Stimulated activated naive B cell treated with anti-CD40 and anti-IgM and Interleukin-4, amounts not matched to agents 10 μg/mL and 1 μg/mL and 100 μg/mL, for 72 hours (primary cell): Measurements from ENCODE around the gene PARD6B.
"Not testable (repeated sequence)": the region's sequence is repeated elsewhere in the genome, so short reads cannot be mapped to it uniquely, and the experiment has no call there.

Experiments
- ATAC-seq, 2 donors: fragments of 150-1000 bp; cut with Tn5 transposase; replicated peaks; 2 replicates each; pipeline ENCODE4 v1.10.0; 2021; ENCODE audit warnings: moderate library complexity in 1 of 2
- DNase-seq: peaks from one replicate; pipeline ENCODE4 v3.0.0; 2021
- H3K27ac Mint-ChIP-seq: one replicate; pipeline ENCODE4 v1.8.0; 2022; ENCODE audit warnings: mild to moderate bottlenecking, mixed read lengths
- H3K27me3 Mint-ChIP-seq, 2 donors: one replicate each; pipeline ENCODE4 v1.8.0; 2022; ENCODE audit warnings: mixed read lengths in 2 of 2
- H3K36me3 Mint-ChIP-seq, 2 donors: one replicate each; pipeline ENCODE4 v1.8.0; 2022; ENCODE audit warnings: mixed read lengths in 2 of 2, mild to moderate bottlenecking in 1 of 2
- H3K4me1 Mint-ChIP-seq, 2 donors: one replicate each; pipeline ENCODE4 v1.8.0; 2022; ENCODE audit warnings: mixed read lengths in 2 of 2, mild to moderate bottlenecking in 1 of 2
- H3K4me3 Mint-ChIP-seq, 2 donors: one replicate each; pipeline ENCODE4 v1.8.0; 2022; ENCODE audit warnings: mild to moderate bottlenecking in 2 of 2, mixed read lengths in 2 of 2, moderate library complexity in 1 of 2
- H3K9me3 Mint-ChIP-seq, 2 donors: one replicate each; pipeline ENCODE4 v1.8.0; 2022; ENCODE audit warnings: mixed read lengths in 2 of 2, mild to moderate bottlenecking in 1 of 2

The PARD6B gene

DNA sequence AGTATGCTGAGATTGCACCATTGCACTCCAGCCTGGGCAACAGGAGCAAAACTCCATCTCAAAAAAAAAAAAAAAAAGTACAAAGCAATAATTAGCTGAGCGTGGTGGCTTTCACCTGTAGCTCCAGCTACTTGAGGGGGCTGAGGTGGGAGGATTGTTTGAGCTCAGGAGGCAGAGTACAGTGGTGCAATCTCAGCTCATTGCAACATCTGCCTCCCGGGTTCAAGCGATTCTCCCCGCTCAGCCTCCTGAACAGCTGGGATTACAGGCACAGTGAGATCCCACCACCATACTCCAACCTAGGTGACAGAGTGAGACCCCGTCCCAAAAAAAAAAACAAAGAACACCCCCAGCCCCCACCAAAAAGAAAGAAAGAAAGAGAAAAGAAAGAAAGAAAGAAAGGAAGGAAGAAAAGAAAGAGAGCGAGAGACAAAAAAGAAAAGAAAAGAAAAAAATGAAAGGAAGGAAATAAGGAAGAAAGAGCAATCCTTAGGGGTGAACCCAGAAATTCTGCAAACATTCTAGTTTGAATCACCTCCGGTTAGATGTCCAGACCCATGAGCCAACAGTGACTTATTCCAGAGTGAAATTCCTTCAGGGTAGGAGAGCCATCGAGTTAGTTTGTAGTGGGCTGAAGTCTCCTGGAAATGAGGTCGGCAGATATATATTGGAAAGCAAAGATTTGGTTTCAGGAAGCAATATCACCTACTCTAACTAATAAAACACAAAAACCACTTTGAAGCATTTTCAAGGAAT is 36.8 kb upstream of the PARD6B start:
- ATAC-seq = no peak
- no peaks in the 10 kb centered on the region for H3K9me3 Mint-ChIP-seq
- H3K27ac Mint-ChIP-seq = no peak overlapping the region
- H3K4me3 Mint-ChIP-seq = no peak overlapping the region
- H3K36me3 Mint-ChIP-seq = no peaks in the 10 kb centered on the region
- DNase-seq = no peak
- peaks cover 42 to 65% of the 10 kb centered on the region in 2 donors for H3K27me3 Mint-ChIP-seq
- H3K4me1 Mint-ChIP-seq = peaks cover 9 to 15% of the 10 kb centered on the region in 2 donors

- Mint-ChIP-seq H3K4me3 (no peak overlapping the region), H3K4me1 (peaks cover 9 to 15% of the 10 kb centered on the region in 2 donors), H3K9me3 (no peaks in the 10 kb centered on the region), H3K36me3 (no peaks in the 10 kb centered on the region), H3K27ac (no peak overlapping the region), H3K27me3 (peaks cover 37 to 60% of the 10 kb centered on the region in 2 donors)
- ATAC-seq (no peak), DNase-seq (no peak)
Measured at GRCh38 chr20:50695135-50695872, 36.1 kb upstream of the PARD6B start.

DNA sequence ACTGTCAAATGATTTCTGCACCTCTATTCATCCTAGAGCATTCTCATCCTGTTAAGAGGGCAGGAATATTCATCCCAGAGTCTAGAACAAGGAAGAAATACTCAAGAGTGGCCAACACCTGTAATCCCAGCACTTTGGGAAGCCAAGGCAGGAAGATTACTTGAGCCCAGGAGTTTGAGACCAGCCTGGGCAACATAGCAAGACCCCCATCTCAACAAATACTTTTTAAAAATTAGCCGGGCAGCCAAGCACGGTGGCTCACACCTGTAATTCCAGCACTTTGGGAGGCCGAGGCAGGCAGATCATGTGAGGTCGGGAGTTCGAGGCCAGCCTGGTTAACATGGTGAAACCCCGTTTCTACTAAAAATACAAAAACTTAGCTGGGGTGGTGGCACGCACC is 33.1 kb upstream of the PARD6B start:
- not testable (repeated sequence) for H3K4me1 Mint-ChIP-seq, H3K27ac Mint-ChIP-seq, H3K9me3 Mint-ChIP-seq, H3K36me3 Mint-ChIP-seq, H3K4me3 Mint-ChIP-seq, DNase-seq, ATAC-seq
- peaks cover 20 to 40% of the 10 kb centered on the region in 2 donors for H3K27me3 Mint-ChIP-seq

- no peak overlapping the region for H3K27ac Mint-ChIP-seq
- no peak for ATAC-seq
- peaks cover 23 to 34% of the 10 kb centered on the region in 2 donors for H3K27me3 Mint-ChIP-seq
- no peaks in the 10 kb centered on the region for H3K9me3 Mint-ChIP-seq
- no peak for DNase-seq
- H3K4me3 Mint-ChIP-seq = no peak overlapping the region
- no peaks in the 10 kb centered on the region for H3K36me3 Mint-ChIP-seq
- no peaks in the 10 kb centered on the region for H3K4me1 Mint-ChIP-seq
Measured at GRCh38 chr20:50699688-50700087, 31.7 kb upstream of the PARD6B start.

DNA sequence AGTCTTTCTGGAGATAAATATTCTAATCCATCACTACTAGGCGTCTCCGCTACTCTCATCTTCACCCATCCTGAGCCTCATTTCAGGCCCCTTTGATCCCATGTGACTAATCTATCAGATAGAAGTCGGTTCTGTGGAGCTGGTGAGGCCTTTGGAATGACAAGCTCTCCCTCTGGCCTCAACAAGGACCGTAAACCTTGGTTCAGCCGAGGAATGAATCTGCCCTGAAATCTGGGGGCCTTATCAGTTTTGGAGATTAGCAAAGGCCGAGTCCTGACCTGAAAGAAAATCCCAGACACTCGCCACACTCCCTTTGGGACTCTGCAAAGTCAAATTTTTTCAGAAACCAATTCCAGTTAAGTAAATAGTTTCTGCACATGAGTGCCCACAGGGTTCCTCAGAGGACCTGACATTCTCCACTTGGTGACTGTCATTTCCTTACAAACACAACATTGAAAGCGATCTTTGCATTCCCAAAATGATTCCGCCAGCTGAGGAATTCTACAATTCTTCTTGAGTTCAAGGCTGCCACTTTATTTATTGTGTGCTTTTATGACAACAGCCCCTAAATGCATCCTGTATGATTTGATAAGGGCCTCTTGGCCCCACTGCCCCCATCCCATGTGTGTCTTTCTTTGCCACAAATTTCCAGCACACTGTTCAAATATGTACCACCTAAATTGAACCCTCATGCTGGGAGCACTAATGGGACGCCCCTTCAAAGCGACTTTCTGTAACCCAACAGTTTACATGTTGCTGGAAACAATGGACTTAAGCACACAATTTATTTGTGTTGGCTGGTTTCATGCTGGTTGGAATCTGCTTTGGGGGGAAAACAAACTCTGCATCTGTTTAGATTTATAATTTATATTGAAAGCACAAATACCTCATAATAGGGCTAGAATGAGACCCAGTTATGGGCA is 30.1 kb upstream of the PARD6B start:
- H3K4me3 Mint-ChIP-seq = no peak overlapping the region
- ATAC-seq (no peak), DNase-seq (no peak)
- H3K9me3 Mint-ChIP-seq = no peaks in the 10 kb centered on the region
- H3K27ac Mint-ChIP-seq = no peak overlapping the region
- no peaks in the 10 kb centered on the region for H3K36me3 Mint-ChIP-seq
- peaks cover 24 to 35% of the 10 kb centered on the region in 2 donors for H3K27me3 Mint-ChIP-seq
- no peaks in the 10 kb centered on the region for H3K4me1 Mint-ChIP-seq

DNA sequence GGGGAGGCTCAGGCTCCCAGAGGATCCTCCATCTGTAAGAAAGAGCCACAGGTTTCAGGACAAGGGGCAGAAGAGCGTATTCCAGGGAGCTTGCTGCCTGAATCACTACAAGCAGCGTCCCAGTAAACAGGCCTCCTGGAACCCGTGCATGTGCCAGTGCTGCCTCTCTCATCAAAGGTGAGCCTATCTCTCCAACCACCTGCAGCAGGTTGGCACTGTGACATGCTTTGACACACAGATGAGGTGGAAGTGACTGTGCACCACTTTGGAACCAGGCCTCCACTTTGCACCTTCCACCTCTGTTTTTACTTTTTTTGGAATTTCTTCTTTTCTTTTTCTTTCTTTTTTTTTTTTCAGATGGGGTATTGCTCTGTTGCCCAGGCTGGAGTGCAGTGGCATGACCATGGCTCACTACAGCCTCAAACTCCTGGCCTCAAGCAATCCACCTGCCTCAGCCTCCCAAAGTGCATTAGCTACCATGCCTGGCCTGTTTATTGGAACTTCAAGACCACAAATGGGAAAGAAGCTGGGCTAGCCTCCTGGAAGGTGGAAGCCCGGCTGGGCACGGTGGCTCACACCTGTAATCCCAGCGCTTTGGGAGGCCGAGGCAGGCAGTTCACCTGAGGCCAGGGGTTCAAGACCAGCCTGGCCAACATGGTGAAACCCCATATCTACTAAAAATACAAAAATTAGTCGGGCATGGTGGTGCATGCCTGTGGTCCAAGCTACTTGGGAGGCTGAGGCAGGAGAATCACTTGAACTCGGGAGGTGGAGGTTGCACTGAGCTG is 27.5 kb upstream of the PARD6B start:
- H3K9me3 Mint-ChIP-seq, H3K36me3 Mint-ChIP-seq, H3K4me3 Mint-ChIP-seq, DNase-seq, H3K27ac Mint-ChIP-seq, ATAC-seq, H3K4me1 Mint-ChIP-seq: not testable (repeated sequence)
- peaks cover 19 to 38% of the 10 kb centered on the region in 2 donors for H3K27me3 Mint-ChIP-seq

GRCh38 chr20:50704514-50704913 is 26.9 kb upstream of the PARD6B start:
- H3K27ac Mint-ChIP-seq = no peak overlapping the region
- peaks cover 17 to 40% of the 10 kb centered on the region in 2 donors for H3K27me3 Mint-ChIP-seq
- ATAC-seq (no peak), DNase-seq (no peak)
- no peak overlapping the region for H3K4me3 Mint-ChIP-seq
- no peaks in the 10 kb centered on the region for H3K4me1 Mint-ChIP-seq
- no peaks in the 10 kb centered on the region for H3K9me3 Mint-ChIP-seq
- no peaks in the 10 kb centered on the region for H3K36me3 Mint-ChIP-seq

DNA sequence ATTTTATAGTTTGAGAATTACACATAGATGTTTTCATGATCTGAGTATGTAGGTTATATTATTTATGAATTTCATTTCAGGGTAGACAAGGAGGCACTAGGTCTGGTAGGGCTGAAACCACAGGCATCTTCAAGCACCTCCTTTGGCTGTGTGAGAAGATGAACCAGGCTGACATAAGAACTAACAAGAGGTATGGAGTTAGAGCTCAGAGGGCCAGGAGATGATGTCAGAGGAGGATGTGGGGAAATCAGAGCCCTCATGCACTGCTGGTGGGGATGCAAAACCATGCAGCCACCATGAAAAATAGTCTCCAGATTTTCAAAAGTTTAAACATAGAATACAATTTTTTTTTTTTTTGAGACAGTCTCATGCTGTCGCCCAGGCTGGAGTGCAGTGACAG is 26.4 kb upstream of the PARD6B start:
- Mint-ChIP-seq H3K4me3 (no peak overlapping the region), H3K27me3 (peaks cover 15 to 36% of the 10 kb centered on the region in 2 donors), H3K9me3 (no peaks in the 10 kb centered on the region), H3K27ac (no peak overlapping the region), H3K36me3 (no peaks in the 10 kb centered on the region), H3K4me1 (no peaks in the 10 kb centered on the region)
- DNase-seq = no peak
- no peak for ATAC-seq

GRCh38 chr20:50708845-50709635 is 22.3 kb upstream of the PARD6B start:
- Mint-ChIP-seq H3K4me1 (no peaks in the 10 kb centered on the region), H3K4me3 (no peak overlapping the region), H3K9me3 (no peaks in the 10 kb centered on the region), H3K27ac (no peak overlapping the region), H3K36me3 (no peaks in the 10 kb centered on the region), H3K27me3 (peaks cover 31 to 53% of the 10 kb centered on the region in 2 donors)
- DNase-seq = no peak
- ATAC-seq = no peak

DNA sequence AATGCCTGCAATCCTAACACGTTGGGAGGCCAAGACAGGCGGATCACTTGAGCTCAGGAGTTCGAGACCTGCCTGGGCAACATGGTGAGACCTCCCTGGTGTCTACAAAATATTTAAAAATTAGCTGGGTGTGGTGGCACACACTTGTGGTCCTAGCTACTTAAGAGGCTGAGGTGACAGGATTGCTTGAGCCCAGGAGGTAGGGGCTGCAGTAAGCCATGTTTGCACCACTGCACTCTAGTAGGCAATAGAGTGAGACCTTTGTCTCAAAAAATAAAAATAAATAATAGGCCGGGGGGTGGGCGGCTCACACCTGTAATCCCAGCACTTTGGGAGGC is 21.8 kb upstream of the PARD6B start:
- H3K27me3 Mint-ChIP-seq = peaks cover 31 to 58% of the 10 kb centered on the region in 2 donors
- ATAC-seq (no peak), DNase-seq (no peak)
- H3K4me1 Mint-ChIP-seq = no peaks in the 10 kb centered on the region
- no peaks in the 10 kb centered on the region for H3K36me3 Mint-ChIP-seq
- H3K27ac Mint-ChIP-seq = no peak overlapping the region
- H3K4me3 Mint-ChIP-seq = no peak overlapping the region
- no peaks in the 10 kb centered on the region for H3K9me3 Mint-ChIP-seq

DNA sequence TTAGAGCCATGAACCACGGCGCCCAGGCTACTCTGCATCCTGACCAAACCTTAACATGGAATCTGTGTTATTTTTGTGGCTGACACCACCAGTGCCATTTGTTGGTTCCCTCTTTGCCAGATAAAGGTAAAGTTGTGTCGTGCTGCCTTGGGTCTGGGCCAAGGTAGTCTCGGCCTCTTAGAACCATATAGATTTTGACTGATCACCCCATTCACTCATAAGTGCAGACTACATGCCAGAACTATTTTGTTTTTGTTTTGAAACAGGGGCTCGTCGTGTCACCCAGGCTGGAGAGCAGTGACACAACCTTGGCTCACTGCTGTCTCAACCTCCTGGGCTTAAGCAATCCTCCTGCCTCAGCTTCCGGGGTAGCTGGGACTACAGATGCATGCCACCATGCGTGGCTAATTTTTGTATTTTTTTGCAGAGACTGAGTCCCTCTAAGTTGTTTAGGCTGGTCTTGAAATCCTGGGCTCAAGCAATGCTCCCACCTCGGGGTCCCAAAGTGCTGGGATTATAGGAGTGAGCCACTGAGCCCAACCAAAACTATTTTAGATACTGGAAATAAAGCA is 20.8 kb upstream of the PARD6B start:
- Mint-ChIP-seq H3K4me3 (no peak overlapping the region), H3K36me3 (no peaks in the 10 kb centered on the region), H3K27me3 (peaks cover 27 to 58% of the 10 kb centered on the region in 2 donors), H3K4me1 (no peaks in the 10 kb centered on the region), H3K27ac (no peak overlapping the region), H3K9me3 (no peaks in the 10 kb centered on the region)
- DNase-seq (no peak), ATAC-seq (no peak)

GRCh38 chr20:50711113-50711825 is 20.1 kb upstream of the PARD6B start:
- no peaks in the 10 kb centered on the region for H3K9me3 Mint-ChIP-seq
- no peak overlapping the region for H3K4me3 Mint-ChIP-seq
- DNase-seq (no peak), ATAC-seq (no peak)
- no peaks in the 10 kb centered on the region for H3K4me1 Mint-ChIP-seq
- no peaks in the 10 kb centered on the region for H3K36me3 Mint-ChIP-seq
- H3K27ac Mint-ChIP-seq = no peak overlapping the region
- peaks cover 27 to 51% of the 10 kb centered on the region in 2 donors for H3K27me3 Mint-ChIP-seq
